SU-DHL-6 (cell line): ENCODE data around the gene ATL2.

Experiments
- H2AFZ ChIP-seq: fragments of 200-600 bp; sonication (generic); 2 replicates; pipeline ENCODE4 v1.6.1; 2014; ENCODE audit warnings: low read depth, mild to moderate bottlenecking, moderate library complexity, mixed read lengths, antibody characterized with exemption, low read length; ENCODE audit not compliant: severe bottlenecking
- H3F3A ChIP-seq: fragments of 200-600 bp; shearing (Covaris generic); 2 replicates; pipeline ENCODE4 v1.6.0; 2016; ENCODE audit warnings: antibody characterized with exemption, mild to moderate bottlenecking; ENCODE audit not compliant: insufficient read depth
- H3K27ac ChIP-seq: fragments of 200-600 bp; sonication (generic); 2 replicates; pipeline ENCODE4 v1.5.1; 2016; ENCODE audit warnings: low read depth, mild to moderate bottlenecking, low read length, moderate library complexity, mixed read lengths
- H3K27me3 ChIP-seq: fragments of 200-600 bp; sonication (generic), shearing (Covaris generic); 2 replicates; pipeline ENCODE4 v1.6.0; 2014; ENCODE audit warnings: mild to moderate bottlenecking, low read length
- H3K36me3 ChIP-seq: fragments of 200-600 bp; sonication (generic); 2 replicates; pipeline ENCODE4 v1.6.1; 2014; ENCODE audit warnings: mild to moderate bottlenecking, low read length, mixed read lengths
- H3K4me2 ChIP-seq: fragments of 300-600, 200-600 bp; shearing (Covaris generic), sonication (generic); 2 replicates; pipeline ENCODE4 v1.6.0; 2014; ENCODE audit warnings: low read length, low read depth, mild to moderate bottlenecking; ENCODE audit not compliant: poor library complexity, severe bottlenecking
- H3K4me3 ChIP-seq: fragments of 200-600 bp; sonication (generic); 2 replicates; pipeline ENCODE4 v1.5.1; 2014; ENCODE audit warnings: antibody characterized with exemption, low read length, mild to moderate bottlenecking, mixed read lengths; ENCODE audit not compliant: insufficient read depth, poor library complexity, severe bottlenecking
- H3K79me2 ChIP-seq: fragments of 200-600 bp; sonication (generic); 2 replicates; pipeline ENCODE4 v1.6.1; 2014; ENCODE audit warnings: mild to moderate bottlenecking, low read length, moderate library complexity; ENCODE audit not compliant: insufficient read depth
- H3K9ac ChIP-seq: fragments of 200-600 bp; sonication (generic); 2 replicates; pipeline ENCODE4 v1.7.0; 2014; ENCODE audit warnings: mild to moderate bottlenecking, low read length
- H3K9me2 ChIP-seq: fragments of 200-600 bp; sonication (generic); replicated peaks from 2 replicates; pipeline ENCODE4 v1.6.1; 2014; ENCODE audit warnings: low read length; ENCODE audit not compliant: insufficient read depth
- H3K9me3 ChIP-seq: fragments of 200-600 bp; sonication (generic); 2 replicates; pipeline ENCODE4 v1.6.1; 2014; ENCODE audit warnings: low read length, mixed read lengths; ENCODE audit not compliant: insufficient read depth
- H4K20me1 ChIP-seq: fragments of 200-600 bp; sonication (generic); 2 replicates; pipeline ENCODE4 v1.6.1; 2014; ENCODE audit warnings: low read depth, mild to moderate bottlenecking, antibody characterized with exemption, low read length, moderate library complexity, mixed read lengths
- EZH2phosphoT487 ChIP-seq: fragments of 200-600 bp; sonication (generic), shearing (Covaris generic); conservative IDR thresholded peaks from 2 replicates; pipeline ENCODE4 v1.6.1; 2018; ENCODE audit warnings: mild to moderate bottlenecking, antibody characterized with exemption, low read length, moderate library complexity, mixed read lengths
- TF ChIP-seq, protein P1 (sequence below): fragments of 200-600 bp; sonication (generic); IDR thresholded peaks from one replicate; pipeline ENCODE4 v1.5.1; 2017; ENCODE audit warnings: antibody characterized with exemption, mild to moderate bottlenecking, low read length, moderate library complexity; ENCODE audit not compliant: insufficient read depth, poor library complexity, severe bottlenecking

The ATL2 gene

GRCh38 chr2:38254796-38255195, 122.3 kb downstream of the ATL2 start:
- no peaks in the 10 kb centered on the region for H3K9me3 ChIP-seq
- H3K79me2 ChIP-seq = no peaks in the 10 kb centered on the region
- no peak overlapping the region for H2AFZ ChIP-seq
- no peaks in the 10 kb centered on the region for H4K20me1 ChIP-seq
- no peaks in the 10 kb centered on the region for H3K9me2 ChIP-seq
- no peaks in the 10 kb centered on the region for H3K36me3 ChIP-seq
- no peak for TF ChIP-seq EZH2phosphoT487
- TF ChIP-seq, protein P1, sequence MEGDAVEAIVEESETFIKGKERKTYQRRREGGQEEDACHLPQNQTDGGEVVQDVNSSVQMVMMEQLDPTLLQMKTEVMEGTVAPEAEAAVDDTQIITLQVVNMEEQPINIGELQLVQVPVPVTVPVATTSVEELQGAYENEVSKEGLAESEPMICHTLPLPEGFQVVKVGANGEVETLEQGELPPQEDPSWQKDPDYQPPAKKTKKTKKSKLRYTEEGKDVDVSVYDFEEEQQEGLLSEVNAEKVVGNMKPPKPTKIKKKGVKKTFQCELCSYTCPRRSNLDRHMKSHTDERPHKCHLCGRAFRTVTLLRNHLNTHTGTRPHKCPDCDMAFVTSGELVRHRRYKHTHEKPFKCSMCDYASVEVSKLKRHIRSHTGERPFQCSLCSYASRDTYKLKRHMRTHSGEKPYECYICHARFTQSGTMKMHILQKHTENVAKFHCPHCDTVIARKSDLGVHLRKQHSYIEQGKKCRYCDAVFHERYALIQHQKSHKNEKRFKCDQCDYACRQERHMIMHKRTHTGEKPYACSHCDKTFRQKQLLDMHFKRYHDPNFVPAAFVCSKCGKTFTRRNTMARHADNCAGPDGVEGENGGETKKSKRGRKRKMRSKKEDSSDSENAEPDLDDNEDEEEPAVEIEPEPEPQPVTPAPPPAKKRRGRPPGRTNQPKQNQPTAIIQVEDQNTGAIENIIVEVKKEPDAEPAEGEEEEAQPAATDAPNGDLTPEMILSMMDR = no peak
- H3K27ac ChIP-seq = no peak overlapping the region
- H3K4me2 ChIP-seq = no peak overlapping the region
- H3K27me3 ChIP-seq = no peaks in the 10 kb centered on the region
- H3F3A ChIP-seq = no peaks in the 10 kb centered on the region
- no peak overlapping the region for H3K9ac ChIP-seq
- H3K4me3 ChIP-seq = no peak overlapping the region

DNA sequence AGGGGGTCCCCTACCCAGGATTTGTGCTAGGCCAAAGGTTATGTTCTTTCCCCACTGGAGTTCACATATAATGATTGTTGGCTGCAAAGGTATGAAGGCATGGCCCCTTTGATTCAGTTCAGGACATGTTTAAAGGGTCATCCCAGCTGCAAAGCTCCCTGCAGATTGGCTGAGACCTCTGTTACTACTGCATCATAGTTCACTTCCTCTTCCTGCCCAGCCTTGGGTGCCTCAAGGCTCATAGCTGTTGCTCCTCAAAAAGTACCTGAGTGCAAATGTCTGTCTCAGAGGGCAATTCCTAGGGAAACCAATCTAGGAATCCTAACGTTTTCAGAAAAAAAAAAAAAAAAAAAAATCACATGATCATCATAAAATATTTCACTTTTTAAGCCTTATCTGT, 125.1 kb downstream of the ATL2 start:
- no peak for TF ChIP-seq EZH2phosphoT487
- TF ChIP-seq, protein P1 = no peak
- Histone ChIP-seq H3K4me3 (no peak overlapping the region), H3K27me3 (no peaks in the 10 kb centered on the region), H3K36me3 (no peaks in the 10 kb centered on the region), H4K20me1 (no peaks in the 10 kb centered on the region), H3K9me2 (no peaks in the 10 kb centered on the region), H3K9ac (no peak overlapping the region), H3K9me3 (no peaks in the 10 kb centered on the region), H2AFZ (no peak overlapping the region), H3K27ac (no peak overlapping the region), H3K4me2 (no peak overlapping the region), H3F3A (no peaks in the 10 kb centered on the region), H3K79me2 (no peaks in the 10 kb centered on the region)

DNA sequence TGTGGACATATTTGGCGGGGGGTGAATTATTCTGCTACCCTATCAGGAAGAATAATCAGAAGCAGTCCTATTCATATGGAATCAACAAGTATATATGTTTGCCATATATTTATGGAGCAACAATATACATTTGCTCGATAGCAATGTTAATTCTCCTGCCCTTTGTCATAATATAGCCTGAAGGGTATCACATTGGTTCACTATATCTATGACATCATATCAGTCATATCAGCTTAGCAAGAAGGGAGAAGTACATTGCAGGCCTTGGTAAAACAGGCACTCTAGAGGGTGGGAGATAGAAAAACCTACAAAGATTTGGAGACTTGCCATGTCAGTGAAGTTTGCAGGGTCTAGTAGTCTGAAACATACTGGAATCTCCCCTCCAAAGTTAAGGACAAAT, 128.4 kb downstream of the ATL2 start:
- TF ChIP-seq EZH2phosphoT487 = no peak
- TF ChIP-seq, protein P1 = no peak
- Histone ChIP-seq H3K36me3 (no peaks in the 10 kb centered on the region), H3K79me2 (no peaks in the 10 kb centered on the region), H3K9ac (no peak overlapping the region), H3K4me2 (no peak overlapping the region), H3K9me3 (no peaks in the 10 kb centered on the region), H3F3A (no peaks in the 10 kb centered on the region), H3K9me2 (no peaks in the 10 kb centered on the region), H3K27me3 (no peaks in the 10 kb centered on the region), H2AFZ (no peak overlapping the region), H3K4me3 (no peak overlapping the region), H3K27ac (no peak overlapping the region), H4K20me1 (no peaks in the 10 kb centered on the region)

- Histone ChIP-seq H3K9me3 (no peaks in the 10 kb centered on the region), H3K9me2 (no peaks in the 10 kb centered on the region), H3K4me2 (no peak overlapping the region), H4K20me1 (no peaks in the 10 kb centered on the region), H3K9ac (no peak overlapping the region), H3K4me3 (no peak overlapping the region), H2AFZ (no peak overlapping the region), H3K27me3 (no peaks in the 10 kb centered on the region), H3F3A (no peaks in the 10 kb centered on the region), H3K36me3 (no peaks in the 10 kb centered on the region), H3K79me2 (no peaks in the 10 kb centered on the region), H3K27ac (no peak overlapping the region)
- TF ChIP-seq EZH2phosphoT487 = no peak
These were observed 128.8 kb downstream of the ATL2 start for GRCh38 chr2:38248255-38248654.
